Activated CD8-positive, alpha-beta memory T cell treated with anti-CD3 and anti-CD28 coated beads for 4 hours (primary cell): ENCODE data around the gene HEATR5B.
"Not testable (repeated sequence)": the region's sequence is repeated elsewhere in the genome, so short reads cannot be mapped to it uniquely, and the experiment has no call there.

Source experiments
- DNase-seq, 2 donors: peaks; one replicate each; pipeline ENCODE4 v3.0.0-alpha.2; 2020; ENCODE audit warnings: low read depth in 2 of 2

The HEATR5B gene

GRCh38 chr2:37061776-37062175 lies 22.4 kb downstream of the HEATR5B start:
- DNase-seq: no peak

GRCh38 chr2:37061013-37061711 lies 23.0 kb downstream of the HEATR5B start:
- no peak for DNase-seq

- no peak for DNase-seq
These were observed 23.7 kb downstream of the HEATR5B start for GRCh38 chr2:37060446-37060845.

- DNase-seq: no peak
These were observed 24.3 kb downstream of the HEATR5B start for GRCh38 chr2:37059841-37060240.

GRCh38 chr2:37052600-37053332 lies 31.4 kb downstream of the HEATR5B start:
- DNase-seq: no peak

GRCh38 chr2:37039580-37039979 lies 44.6 kb downstream of the HEATR5B start:
- no peak for DNase-seq

- no peak for DNase-seq
These were observed 46.4 kb downstream of the HEATR5B start for GRCh38 chr2:37037771-37038170.

- DNase-seq: no peak
These were observed 54.4 kb downstream of the HEATR5B start for GRCh38 chr2:37029758-37030157.

GRCh38 chr2:37026050-37026449 lies 58.1 kb downstream of the HEATR5B start:
- DNase-seq: no peak

- DNase-seq: no peak
These were observed 63.0 kb downstream of the HEATR5B start for GRCh38 chr2:37020887-37021796.

- DNase-seq: no peak
These were observed 63.8 kb downstream of the HEATR5B start for GRCh38 chr2:37020212-37020886.

- DNase-seq: no peak
These were observed 70.9 kb downstream of the HEATR5B start for GRCh38 chr2:37013315-37013641.

- DNase-seq: no peak
These were observed 73.0 kb downstream of the HEATR5B start for GRCh38 chr2:37011130-37011529.

- DNase-seq: no peak
These were observed 78.9 kb downstream of the HEATR5B start for GRCh38 chr2:37005118-37005868.

GRCh38 chr2:37000988-37001556 lies 83.1 kb downstream of the HEATR5B start:
- no peak for DNase-seq

GRCh38 chr2:37000318-37000717 lies 83.9 kb downstream of the HEATR5B start:
- no peak for DNase-seq

GRCh38 chr2:36999416-36999815 lies 84.8 kb downstream of the HEATR5B start:
- not testable (repeated sequence) for DNase-seq

GRCh38 chr2:36993841-36994620 lies 90.1 kb downstream of the HEATR5B start:
- DNase-seq: no peak

- no peak for DNase-seq
These were observed 96.2 kb downstream of the HEATR5B start for GRCh38 chr2:36988008-36988407.

- no peak for DNase-seq
These were observed 101.7 kb downstream of the HEATR5B start for GRCh38 chr2:36982467-36982866.
